Renal pelvis (tissue), 4 donors: ENCODE measurements around the gene WNT7A. TPM values are rescaled to one million over a fixed set of nuclear protein-coding genes. Genes with fewer than 3 reads are reported as not detected.
"Not testable (repeated sequence)": the region's sequence is repeated elsewhere in the genome, so short reads cannot be mapped to it uniquely, and the experiment has no call there.

Experiments
- DNase-seq: peaks from one replicate; pipeline ENCODE4 v3.0.0-alpha.2; 2013
- polyA plus RNA-seq, 3 donors: library from polyadenylated mRNA; unstranded; fragments of 120-200 nt; gene quantifications; one replicate each; pipeline ENCODE4 v1.2.1, GENCODE V29; 2013; ENCODE audit not compliant: insufficient read length in 3 of 3

WNT7A gene
- polyA plus RNA-seq, 3 donors = 0.07 TPM; not detected in 2

GRCh38 chr3:13865581-13865980 is 14.3 kb downstream of the WNT7A start:
- no peak for DNase-seq

GRCh38 chr3:13865106-13865505 is 14.8 kb downstream of the WNT7A start:
- DNase-seq = no peak

- DNase-seq = no peak
Measured at GRCh38 chr3:13863965-13864595, 15.8 kb downstream of the WNT7A start.

- no peak for DNase-seq
Measured at GRCh38 chr3:13863382-13863952, 16.4 kb downstream of the WNT7A start.

- DNase-seq = no peak
Measured at GRCh38 chr3:13861461-13861860, 18.4 kb downstream of the WNT7A start.

GRCh38 chr3:13860001-13860400 is 19.9 kb downstream of the WNT7A start:
- no peak for DNase-seq

- DNase-seq = no peak
Measured at GRCh38 chr3:13858768-13859520, 20.9 kb downstream of the WNT7A start.

GRCh38 chr3:13857702-13858380 is 22.0 kb downstream of the WNT7A start:
- no peak for DNase-seq

- not testable (repeated sequence) for DNase-seq
Measured at GRCh38 chr3:13856628-13857027, 23.2 kb downstream of the WNT7A start.

- no peak for DNase-seq
Measured at GRCh38 chr3:13856006-13856405, 23.9 kb downstream of the WNT7A start.

- DNase-seq = no peak
Measured at GRCh38 chr3:13854492-13854891, 25.4 kb downstream of the WNT7A start.

GRCh38 chr3:13853978-13854296 is 25.9 kb downstream of the WNT7A start:
- no peak for DNase-seq

- DNase-seq = no peak
Measured at GRCh38 chr3:13853256-13853977, 26.5 kb downstream of the WNT7A start.

GRCh38 chr3:13852638-13853009 is 27.2 kb downstream of the WNT7A start:
- DNase-seq = no peak

- DNase-seq = no peak
Measured at GRCh38 chr3:13851997-13852637, 27.8 kb downstream of the WNT7A start.

GRCh38 chr3:13851091-13851849 is 28.6 kb downstream of the WNT7A start:
- DNase-seq = no peak

- DNase-seq = peak; percentile 3
Measured at GRCh38 chr3:13850161-13850945, 29.5 kb downstream of the WNT7A start.

- DNase-seq = no peak
Measured at GRCh38 chr3:13849018-13849417, 30.9 kb downstream of the WNT7A start.

GRCh38 chr3:13846716-13847570 is 32.9 kb downstream of the WNT7A start:
- no peak for DNase-seq
